HCT116 (cell line): Measurements from ENCODE around the gene BICRAL.

Experiments
- CEBPB ChIP-seq: IDR thresholded peaks from 2 replicates; pipeline ENCODE4 v1.6.1; 2012; ENCODE audit warnings: low read depth
- EGR1 ChIP-seq: IDR thresholded peaks from 2 replicates; pipeline ENCODE4 v1.6.1; 2012; ENCODE audit warnings: low read depth
- EZH2 ChIP-seq: fragments of 200-600 bp; sonication (generic); IDR thresholded peaks from 2 replicates; pipeline ENCODE4 v1.6.1; 2017; ENCODE audit warnings: antibody characterized with exemption, mixed run types
- FOSL1 ChIP-seq: IDR thresholded peaks from 2 replicates; pipeline ENCODE4 v1.6.1; 2012; ENCODE audit warnings: low read depth
- POLR2A ChIP-seq: IDR thresholded peaks from 2 replicates; pipeline ENCODE4 v1.7.0; 2011; ENCODE audit warnings: borderline replicate concordance; ENCODE audit not compliant: insufficient read depth, insufficient read length; ENCODE audit errors: extremely low read depth
- SP1 ChIP-seq: IDR thresholded peaks from 2 replicates; pipeline ENCODE4 v1.6.1; 2012; ENCODE audit warnings: low read depth
- TF ChIP-seq, protein P1 (sequence below), 3 experiments: fragments of 200-600 bp in 1 of 3; sonication (generic) in 1 of 3; IDR thresholded peaks in 2 of 3; conservative IDR thresholded peaks in 1 of 3; 2 replicates each; pipeline ENCODE4 v1.5.1; 2012 to 2017; ENCODE audit warnings: low read depth in 2 of 3, low read length in 2 of 3, antibody characterized with exemption in 1 of 3, borderline replicate concordance in 1 of 3, control low read depth in 1 of 3, mild to moderate bottlenecking in 1 of 3, mixed read lengths in 1 of 3, mixed run types in 1 of 3, moderate library complexity in 1 of 3; ENCODE audit not compliant: insufficient read depth in 1 of 3
- TF ChIP-seq, protein P2 (sequence below): IDR thresholded peaks from 2 replicates; pipeline ENCODE4 v1.6.1; 2011; ENCODE audit warnings: mild to moderate bottlenecking, low read length, moderate library complexity; ENCODE audit not compliant: insufficient replicate concordance; ENCODE audit errors: extremely low read depth

DNA sequence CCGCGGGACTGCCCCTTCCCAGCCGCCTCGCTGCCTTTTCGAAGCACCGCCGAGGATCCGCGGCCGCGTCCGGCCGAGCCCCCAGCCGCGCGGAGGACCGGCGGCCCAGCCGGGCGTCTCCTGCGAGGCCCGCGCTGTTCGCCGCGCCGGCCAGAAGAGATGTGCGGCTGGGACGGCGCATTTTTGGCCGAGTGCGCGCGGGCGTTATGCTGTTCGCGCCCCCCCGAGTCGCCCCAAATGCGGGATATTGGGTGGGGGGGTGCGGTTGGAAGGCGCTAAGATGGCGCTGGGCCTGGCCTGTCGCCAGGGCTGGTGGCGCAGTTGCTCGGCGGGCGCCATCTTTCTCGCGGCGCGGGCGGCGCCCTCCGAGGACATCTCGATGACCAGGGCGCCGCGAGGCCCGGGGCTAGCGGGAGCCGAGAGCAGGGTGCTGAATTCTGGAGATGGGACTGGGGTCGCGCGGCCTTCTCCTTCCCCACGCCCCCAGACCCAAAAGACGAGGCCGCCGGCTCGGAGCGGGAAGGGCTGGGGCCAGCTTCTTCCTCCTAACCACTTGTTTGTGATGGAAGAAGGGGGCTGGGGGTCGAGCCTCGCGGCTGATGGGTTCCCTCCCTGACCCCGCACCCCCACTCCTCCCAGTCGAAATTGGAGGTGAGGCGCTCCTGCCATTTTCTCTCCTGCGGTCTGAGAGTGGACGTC lies 1.5 kb downstream of the BICRAL start:
- TF ChIP-seq, protein P1, sequence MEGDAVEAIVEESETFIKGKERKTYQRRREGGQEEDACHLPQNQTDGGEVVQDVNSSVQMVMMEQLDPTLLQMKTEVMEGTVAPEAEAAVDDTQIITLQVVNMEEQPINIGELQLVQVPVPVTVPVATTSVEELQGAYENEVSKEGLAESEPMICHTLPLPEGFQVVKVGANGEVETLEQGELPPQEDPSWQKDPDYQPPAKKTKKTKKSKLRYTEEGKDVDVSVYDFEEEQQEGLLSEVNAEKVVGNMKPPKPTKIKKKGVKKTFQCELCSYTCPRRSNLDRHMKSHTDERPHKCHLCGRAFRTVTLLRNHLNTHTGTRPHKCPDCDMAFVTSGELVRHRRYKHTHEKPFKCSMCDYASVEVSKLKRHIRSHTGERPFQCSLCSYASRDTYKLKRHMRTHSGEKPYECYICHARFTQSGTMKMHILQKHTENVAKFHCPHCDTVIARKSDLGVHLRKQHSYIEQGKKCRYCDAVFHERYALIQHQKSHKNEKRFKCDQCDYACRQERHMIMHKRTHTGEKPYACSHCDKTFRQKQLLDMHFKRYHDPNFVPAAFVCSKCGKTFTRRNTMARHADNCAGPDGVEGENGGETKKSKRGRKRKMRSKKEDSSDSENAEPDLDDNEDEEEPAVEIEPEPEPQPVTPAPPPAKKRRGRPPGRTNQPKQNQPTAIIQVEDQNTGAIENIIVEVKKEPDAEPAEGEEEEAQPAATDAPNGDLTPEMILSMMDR (IDR thresholded peaks at IDR 0.05 in 2 of 3, conservative IDR thresholded peaks at IDR 0.05 in 1 of 3; ENCODE audit: borderline replicate concordance in 1 of 3, insufficient read depth in 1 of 3, low read depth in 2 of 3, low read length in 2 of 3): no peak
- TF ChIP-seq CEBPB: no peak
- TF ChIP-seq FOSL1: no peak
- no peak for TF ChIP-seq EGR1
- no peak for TF ChIP-seq EZH2
- TF ChIP-seq, protein P2, sequence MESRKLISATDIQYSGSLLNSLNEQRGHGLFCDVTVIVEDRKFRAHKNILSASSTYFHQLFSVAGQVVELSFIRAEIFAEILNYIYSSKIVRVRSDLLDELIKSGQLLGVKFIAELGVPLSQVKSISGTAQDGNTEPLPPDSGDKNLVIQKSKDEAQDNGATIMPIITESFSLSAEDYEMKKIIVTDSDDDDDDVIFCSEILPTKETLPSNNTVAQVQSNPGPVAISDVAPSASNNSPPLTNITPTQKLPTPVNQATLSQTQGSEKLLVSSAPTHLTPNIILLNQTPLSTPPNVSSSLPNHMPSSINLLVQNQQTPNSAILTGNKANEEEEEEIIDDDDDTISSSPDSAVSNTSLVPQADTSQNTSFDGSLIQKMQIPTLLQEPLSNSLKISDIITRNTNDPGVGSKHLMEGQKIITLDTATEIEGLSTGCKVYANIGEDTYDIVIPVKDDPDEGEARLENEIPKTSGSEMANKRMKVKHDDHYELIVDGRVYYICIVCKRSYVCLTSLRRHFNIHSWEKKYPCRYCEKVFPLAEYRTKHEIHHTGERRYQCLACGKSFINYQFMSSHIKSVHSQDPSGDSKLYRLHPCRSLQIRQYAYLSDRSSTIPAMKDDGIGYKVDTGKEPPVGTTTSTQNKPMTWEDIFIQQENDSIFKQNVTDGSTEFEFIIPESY: no peak
- TF ChIP-seq POLR2A: peak; percentile 50
- no peak for TF ChIP-seq SP1
